Measurements from ENCODE around the gene IL15RA. TPM values are rescaled to one million over a fixed set of nuclear protein-coding genes. Genes with fewer than 3 reads are reported as not detected.

Gene IL15RA, protein sequence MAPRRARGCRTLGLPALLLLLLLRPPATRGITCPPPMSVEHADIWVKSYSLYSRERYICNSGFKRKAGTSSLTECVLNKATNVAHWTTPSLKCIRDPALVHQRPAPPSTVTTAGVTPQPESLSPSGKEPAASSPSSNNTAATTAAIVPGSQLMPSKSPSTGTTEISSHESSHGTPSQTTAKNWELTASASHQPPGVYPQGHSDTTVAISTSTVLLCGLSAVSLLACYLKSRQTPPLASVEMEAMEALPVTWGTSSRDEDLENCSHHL
- 14.5 and 16.7 TPM in 2 replicates for total RNA-seq

DNA sequence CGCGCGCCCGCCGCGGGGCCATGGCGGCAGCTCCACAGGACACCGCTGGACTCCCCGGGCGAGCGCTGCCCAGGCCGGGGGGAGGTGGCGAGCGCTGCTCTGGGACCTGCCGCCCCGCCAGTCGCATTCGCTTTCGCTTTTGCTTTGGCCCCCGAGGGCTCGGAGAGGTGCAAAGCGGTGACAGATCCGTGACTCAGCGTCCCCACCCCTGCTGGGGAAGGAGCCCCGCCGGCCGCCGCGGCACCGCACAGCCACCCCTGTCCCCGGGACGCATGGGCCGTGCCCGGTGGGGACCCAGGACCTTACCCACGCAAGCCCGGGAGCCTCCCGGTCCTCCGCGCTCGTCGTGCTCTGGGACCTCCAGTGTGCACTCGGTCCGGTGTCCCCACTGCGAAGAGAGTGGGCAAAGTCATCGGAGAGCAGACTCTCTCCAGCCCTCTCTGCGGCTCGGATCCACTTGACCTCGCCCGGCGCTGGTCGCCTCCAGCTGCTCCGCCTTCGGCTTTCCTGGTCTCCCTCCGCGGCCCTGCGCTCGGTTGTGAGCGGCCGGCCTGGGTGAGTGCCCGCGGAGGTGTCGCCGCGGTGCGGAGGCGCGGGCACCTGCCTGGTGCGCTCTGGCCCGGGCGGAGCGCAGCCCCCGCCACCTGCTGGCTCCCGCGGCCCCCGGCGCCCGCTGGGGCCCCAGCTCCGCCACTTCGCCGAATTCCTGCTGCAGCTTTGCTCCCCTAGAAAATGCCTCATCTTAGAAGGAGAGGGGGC, at the start of gene IL15RA:
Gene IL15RA, minus strand, starts transcription at position 73 of the 759 bp plus-strand sequence. Its CDS starts 51 bp downstream, at position 22.
- no peak for DNase-seq (ENCODE audit: low read depth, low spot score)

DNA sequence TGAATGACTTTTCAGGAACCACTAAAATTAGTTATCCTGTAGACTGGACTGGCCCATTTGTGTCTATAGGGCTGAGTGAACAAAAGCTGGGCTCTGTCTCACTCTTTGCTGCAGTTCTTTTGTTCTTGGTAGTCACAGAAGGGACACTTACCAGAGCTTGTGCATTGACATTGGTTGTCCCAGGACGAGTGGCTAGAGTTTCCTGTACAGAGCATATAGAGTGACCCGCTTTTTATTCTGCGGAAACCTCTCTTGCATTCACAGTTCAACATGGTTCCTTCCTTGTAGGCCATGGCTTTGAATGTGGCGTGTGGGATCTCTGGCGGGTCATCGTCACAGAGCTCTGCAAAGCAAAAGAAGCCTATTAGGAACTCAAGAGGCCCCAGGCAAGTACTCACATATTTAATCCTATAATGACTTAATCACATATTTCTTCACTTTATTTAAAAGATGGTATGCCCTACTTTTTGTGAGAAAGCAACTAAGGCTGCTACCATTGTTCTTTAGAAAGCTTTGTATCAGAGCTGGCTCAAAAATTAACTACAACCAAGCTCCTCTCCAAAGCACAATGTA, 48.4 kb upstream of the IL15RA start:
- no peak for DNase-seq (ENCODE audit: low read depth, low spot score)

DNA sequence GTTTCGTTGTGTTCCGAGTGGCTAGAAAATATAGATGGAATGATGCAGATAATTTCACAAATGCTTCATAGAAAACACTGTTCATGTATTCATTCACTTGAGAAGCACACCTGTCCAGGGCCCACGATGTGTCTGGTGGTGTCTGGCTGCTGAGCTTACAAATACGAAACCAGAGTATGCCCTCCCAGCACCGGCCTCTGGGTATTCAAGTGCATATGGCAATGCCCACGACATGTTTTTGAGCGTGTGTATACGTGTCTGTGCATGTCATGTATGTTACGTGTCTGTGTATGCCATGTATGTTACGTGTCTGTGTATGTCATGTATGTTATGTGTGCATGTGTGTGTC, 47.0 kb upstream of the IL15RA start:
- DNase-seq (ENCODE audit: low read depth, low spot score), result no peak

DNA sequence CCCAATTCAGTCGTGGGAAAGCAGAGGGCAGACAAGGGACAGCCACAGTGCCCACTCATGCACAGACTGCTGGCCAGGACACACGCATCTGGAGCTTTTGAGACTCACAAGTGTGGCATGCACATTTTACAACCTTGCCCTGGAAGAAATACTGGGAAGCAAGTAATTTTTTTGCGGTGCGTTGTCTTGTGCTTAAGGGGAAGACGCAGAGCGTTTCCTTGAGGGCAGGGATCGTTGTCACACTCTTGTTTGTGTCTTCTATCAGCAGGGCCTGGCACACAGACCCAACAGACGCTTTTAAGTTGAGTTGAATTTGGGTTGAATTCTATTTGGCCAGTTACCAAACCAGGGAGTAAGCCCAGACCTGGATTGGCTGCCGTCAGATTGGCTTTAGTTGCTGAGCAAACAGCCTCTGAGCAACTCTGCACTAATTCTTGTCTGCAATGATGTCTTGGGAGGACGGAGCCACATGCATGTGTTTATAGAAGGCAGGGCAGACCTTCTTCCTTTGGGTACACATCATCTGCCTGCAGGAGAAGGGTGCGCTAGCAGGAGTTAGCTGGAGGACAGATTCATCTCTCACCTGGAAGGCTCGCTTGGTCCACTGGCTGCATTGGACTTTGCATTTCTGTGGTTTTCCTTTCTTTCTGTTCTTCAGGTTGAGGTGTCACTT, 46.5 kb upstream of the IL15RA start:
- no peak for DNase-seq (ENCODE audit: low read depth, low spot score)

DNA sequence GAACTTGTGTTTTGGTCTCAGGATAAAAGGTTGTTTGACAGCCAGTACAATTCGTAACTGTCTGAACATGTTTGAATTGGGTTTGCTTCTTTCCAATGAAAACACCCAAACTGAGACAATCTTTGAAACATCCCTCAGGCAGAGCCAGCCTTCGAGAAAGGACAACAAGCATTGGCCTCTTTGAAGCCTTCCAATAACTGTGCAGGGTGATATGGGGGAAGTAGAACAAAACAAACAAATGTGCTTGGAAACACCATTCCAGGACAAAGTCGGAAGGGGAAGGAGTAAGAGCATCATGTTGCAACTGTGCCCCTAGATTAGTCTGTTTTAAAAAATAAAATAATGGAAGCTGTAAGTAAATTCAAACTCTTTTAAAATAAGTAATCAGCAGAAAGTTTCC, 45.3 kb upstream of the IL15RA start:
- DNase-seq (ENCODE audit: low read depth, low spot score), result no peak

DNA sequence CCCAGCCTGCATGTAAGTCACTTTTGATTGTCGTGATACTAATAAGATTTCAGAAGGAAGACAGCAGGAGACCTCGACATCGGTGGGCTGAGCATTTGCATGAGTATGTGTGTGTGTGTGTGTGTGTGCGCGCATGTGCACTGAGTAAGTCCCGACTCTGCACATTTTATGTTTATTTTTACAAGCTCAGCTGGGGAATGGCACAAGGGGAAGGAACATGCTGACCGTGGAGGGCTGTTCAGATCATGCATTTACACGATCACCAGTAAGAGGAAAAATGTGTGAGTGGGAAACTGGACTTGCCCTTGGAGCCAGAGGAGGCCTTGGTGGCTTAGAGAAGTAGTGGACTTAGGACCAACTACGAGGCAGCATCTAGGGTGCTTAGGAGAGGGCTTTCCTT, 43.5 kb upstream of the IL15RA start:
- no peak for DNase-seq (ENCODE audit: low read depth, low spot score)

DNA sequence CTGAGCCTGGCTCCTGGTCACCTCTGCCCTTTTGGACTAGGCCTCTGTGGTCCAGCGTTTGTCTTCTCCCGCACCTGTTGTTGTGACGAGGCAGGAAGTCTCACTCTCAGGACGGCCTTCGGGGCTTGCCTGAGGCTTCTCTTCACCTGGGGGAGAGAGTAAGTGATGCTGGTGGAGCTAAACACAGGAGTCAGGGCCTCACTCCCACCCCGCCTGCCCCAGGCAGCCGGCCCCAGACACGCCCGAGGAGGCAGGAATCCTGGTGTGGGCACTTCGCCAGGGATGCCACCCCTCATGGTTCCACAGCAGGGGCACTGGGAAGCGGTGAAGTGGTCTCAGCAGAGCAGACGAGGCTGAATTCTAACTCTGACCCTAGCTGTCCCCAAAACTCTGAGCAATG, 42.5 kb upstream of the IL15RA start:
- no peak for DNase-seq (ENCODE audit: low read depth, low spot score)

DNA sequence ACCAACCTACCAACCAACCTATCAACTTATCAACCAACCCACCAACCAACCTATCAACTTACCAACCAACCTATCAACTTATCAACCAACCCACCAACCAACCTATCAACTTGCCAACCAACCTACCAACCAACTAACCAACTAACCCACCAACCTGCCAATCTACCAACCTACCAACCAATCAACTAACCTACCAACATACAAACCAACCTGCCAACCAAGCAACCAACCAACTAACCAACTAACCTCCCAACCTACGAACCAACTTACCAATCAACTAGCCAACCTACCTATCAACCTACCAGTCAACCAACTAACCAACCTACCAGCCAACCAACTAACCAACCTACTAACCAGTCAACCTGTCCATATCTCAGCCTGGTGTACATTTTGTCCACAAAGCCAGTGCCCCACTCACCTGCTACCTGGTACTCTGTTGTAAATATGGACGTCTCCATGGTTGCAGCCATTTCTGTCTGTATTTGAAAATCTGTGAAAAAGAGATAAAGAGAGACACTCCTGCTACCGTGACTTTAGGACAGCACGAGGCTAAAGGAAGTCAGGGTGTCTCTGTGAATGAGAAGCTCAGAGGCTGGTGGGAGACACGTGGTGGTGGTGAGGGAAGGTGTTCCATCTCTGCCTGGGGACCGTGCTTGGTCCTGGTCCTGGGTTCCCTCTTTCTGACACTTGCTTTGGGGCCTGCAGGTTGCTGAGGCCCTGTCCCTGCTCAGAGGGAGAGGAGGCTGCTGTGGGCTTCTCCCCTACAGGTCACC, 41.9 kb upstream of the IL15RA start:
- DNase-seq (ENCODE audit: low read depth, low spot score), result no peak

DNA sequence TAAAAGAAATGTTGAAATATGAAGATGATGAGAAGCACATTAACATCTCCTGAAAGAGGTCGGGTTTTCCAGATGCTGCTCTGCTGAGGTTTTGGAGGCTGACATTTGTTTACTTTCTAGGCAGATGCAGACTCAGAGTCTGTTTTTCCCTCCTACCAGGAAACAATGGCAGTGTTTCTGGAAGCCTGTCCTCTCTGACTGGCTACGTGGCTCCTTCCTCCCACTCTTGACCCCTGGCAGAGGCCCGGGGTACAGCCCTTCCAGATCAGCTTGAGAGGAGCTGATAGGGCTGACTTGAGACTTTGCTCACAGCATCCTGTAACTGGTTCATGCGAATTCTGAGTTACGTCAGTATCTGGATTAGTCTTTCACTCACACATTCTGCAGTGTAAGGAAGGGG, 41.1 kb upstream of the IL15RA start:
- no peak for DNase-seq (ENCODE audit: low read depth, low spot score)

DNA sequence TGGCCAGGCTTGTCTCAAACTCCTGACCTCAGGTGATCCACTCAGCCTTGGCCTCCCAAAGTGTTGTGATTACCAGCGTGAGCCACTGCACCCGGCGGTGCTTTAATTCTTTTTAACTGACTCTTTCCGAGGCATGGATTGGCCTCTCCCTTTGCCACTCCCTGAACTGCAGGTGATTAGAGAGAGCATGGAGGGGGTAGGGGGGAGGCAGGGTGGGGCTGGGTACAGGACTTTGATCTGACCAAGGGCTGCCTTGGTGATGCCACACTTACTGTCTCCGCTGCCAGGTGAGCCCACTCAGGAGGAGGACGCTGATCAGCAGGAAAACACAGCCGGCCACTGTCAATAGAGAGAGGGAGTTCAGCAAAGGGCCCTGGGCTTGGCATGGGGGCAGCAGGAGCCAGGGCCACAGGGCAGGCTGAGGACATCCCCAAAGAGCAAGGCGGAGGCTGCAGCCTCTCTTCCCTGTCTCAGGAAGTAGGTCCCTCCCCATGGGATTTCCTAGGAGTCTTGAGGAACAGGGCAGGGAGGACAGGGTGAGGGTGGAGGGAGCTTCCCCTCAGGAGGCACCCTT, 40.5 kb upstream of the IL15RA start:
- DNase-seq (ENCODE audit: low read depth, low spot score), result no peak

DNA sequence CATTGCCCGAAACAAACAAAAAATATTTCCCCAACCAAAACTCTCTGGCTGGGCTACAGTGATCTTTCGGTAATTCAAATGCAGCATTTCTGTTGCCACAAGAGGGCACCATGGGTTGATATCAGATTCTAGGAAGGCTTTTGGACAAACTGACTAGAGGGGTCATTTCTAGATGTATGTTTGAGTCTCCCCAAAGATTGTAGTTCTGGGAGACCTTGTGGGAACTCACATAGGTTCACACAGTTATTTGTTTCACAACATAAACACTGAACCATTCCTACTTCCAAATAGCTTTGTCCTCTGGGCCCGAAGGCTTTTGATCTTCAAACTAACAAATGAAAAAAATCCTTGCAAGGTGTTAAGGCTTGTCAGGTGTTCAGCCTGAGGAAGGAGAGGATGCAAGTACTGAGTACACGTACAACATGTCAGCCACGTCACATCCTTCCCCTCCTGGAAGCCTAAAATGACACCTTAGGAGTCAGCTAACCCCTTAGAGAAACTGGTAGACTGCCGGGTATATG, 37.0 kb upstream of the IL15RA start:
- no peak for DNase-seq (ENCODE audit: low read depth, low spot score)

DNA sequence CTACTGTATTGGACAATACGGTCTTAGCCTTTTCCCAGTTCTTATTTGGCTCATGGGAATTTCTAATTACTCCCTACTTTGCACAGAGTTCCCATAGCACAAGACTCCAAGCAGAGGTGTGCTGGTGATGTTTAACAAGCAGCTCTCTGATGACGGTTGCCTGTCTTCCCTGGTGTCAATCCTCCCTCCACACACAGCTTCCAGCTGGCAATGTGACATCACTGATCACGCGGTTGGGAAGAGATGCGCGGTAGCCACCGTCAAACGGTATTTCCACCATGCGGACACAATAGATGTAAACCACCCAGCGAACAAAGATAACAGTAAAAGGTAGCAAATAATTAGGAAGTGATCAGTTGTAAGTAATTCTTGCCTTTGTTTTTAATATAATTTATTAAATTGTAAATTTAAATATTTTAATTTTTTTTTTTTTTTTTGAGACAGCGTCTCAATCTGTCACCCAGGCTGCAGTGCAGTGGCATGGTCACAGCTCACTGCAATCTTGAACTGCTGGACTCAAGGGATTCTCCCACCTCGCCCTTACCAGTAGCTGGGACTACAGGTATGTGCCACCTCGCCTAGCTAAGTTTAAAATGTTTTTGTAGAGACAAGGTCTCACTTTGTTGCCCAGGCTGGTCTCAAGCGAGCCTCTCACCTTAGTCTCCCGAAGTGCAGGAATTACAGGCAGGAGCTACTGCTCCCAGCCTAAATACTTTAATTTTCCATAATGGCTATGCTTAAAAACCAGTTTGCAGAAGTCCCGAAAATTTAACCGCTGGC, 36.3 kb upstream of the IL15RA start:
- DNase-seq (ENCODE audit: low read depth, low spot score), result no peak

DNA sequence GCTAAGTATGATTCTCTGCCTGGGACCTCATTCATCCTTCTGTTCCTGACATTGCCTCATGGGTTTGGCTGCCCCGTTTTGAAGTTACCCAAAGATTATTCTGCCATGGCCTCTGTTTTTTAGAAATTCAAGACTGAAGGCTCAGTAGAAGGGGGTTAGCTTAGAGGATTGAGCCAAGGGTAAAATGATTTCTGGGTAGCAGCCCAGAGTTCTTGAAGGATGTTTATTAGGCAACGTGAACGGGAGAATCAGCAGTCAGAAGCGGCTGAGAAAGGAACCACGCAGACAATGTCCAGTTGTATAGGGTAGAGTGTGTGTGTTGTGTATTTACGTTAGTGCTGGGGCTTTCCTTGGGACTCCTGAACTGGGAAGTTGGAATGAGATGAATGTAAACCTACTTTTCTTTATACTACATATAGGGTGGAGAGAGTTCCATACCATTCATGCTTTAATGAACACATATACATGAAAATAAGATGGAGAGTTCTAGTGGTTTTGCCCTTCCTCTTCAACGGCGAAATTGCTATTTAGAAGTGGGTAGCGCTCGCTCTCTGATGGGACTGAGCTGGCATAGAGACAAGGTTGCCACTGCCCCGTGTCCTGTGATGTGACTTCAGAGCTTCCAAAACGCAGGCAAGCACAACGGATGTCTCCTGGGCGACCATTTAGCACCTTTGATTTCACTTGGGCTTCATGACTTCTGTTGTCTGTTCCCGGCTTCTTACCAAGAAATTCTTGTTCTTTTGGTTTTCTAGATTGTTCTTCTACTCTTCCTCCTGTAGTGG, 35.0 kb upstream of the IL15RA start:
- DNase-seq (ENCODE audit: low read depth, low spot score), result no peak

DNA sequence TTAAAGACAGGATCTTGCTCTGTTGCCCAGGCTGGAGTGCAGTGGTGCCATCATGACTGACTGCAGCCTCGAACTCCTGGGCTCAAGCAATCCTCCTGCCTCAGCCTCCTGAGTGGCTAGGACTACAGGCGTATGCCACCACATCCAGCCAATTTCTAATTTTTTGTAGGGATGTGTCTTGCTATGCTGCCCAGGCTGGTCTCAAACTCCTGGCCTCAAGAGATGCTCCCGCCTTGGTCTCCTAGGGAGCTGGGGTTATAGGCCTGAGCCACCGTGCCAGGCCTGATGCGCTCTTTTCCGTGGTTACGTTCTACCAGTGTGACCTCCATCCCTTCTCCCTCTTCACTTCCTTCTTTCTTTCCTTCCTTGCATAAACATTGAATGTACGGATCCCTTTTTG, 34.2 kb upstream of the IL15RA start:
- no peak for DNase-seq (ENCODE audit: low read depth, low spot score)

DNA sequence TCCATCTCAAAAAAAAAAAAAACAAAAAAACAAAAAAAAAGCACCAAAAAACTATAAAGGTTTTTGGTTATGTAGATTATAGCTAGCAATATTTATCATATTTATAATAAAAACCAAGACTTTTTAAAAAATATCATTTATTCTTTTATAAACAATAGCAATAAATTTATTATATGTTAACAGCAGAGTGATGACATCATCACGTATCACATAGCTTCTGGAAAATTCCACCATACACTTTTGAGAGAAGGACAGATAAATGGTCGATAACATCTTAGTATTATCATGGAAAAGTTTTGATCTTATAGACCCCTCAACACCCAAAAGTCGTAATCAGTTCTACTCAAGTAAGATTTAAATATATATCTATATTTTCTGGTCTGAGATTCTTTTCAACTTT, 33.2 kb upstream of the IL15RA start:
- DNase-seq (ENCODE audit: low read depth, low spot score), result no peak

DNA sequence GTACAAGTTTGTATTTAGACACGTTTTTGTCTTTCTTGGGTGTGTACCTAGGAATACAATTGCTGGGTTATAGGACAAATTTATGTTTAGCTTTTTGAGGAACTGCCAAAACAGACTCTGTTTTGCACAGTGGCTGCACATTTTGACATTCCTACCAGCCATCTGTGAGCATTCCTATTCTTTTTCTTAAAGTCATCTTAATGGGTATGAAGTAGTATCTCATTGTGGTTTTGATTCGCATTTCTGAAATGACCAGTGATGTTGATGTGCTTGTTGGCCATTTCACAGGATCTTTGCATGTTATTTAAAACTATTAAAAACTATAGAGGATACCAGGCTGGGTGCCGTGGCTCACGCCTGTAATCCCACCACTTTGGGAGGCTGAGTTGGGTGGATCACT, 32.6 kb upstream of the IL15RA start:
- DNase-seq (ENCODE audit: low read depth, low spot score), result no peak

DNA sequence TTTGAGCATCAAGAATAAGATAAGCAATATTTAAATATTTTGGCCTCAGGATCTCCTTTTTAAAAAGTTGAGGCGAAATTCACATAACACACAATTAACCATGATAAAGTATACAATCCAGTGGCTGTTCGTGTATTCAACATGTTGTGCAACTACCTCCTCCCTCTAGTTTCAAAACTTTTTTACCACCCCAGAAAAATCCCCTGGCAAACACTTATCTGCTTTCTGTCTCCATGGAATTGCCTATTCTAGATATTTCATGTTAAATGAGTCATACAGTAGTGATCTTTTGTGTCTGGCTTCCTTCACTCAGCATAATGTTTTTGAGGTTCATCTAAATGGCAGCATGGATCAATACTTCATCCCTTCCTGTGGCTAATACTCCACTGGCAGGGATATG, 31.8 kb upstream of the IL15RA start:
- DNase-seq (ENCODE audit: low read depth, low spot score), result no peak

DNA sequence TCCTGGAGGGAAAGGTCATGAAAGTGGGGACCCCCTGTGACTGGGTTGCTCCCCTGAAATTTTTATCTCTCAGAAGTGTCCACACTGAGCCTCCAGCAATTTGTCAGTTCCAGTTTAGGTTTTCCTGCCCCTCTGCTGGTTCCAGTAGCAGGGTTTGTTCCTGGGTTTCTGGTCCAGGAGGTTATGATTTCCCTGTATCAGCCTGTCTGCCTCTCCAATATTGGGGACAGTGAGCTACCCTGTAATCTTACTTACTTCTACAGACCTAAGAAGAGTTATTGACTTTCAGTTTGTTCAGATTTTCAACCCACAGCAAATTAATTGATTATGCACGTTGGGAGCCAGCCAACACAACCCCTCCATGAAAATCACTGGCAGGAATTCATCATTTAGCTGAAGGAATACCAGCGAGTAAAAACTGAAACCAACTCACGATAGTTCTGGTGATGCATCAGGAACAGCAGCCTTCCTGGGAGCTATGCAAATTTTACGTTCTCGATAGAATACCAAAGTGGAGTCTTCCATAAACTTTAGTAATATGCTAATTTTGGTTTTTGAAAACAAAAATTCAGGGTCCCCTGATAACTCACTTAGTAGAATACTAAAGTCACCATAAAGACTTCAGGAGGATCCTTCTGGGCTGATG, 31.3 kb upstream of the IL15RA start:
- no peak for DNase-seq (ENCODE audit: low read depth, low spot score)

DNA sequence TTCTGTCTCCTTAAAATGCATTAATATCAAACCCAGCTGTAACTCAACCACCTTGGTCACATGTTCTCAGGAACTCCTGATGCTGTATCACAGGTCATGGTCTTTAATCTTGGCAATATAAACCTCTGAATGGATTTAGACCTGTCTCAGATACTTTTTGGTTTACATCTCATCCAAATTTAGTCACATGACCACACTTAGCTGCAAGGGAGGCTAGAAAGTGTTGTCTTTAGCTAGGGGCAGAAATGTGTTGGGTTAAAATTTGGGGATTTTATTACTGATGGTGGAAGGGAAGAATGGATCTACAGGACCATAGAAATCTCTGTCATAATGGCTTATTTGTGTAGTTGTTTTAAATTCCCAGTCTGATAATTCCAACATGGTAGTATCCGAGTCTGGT, 29.6 kb upstream of the IL15RA start:
- DNase-seq (ENCODE audit: low read depth, low spot score), result no peak

Measured in pulmonary artery endothelial cell (primary cell).